Pons (tissue), 1 donor: ENCODE results near the gene NXPE2.

ENCODE experiments used
- DNase-seq: peaks from one replicate; pipeline ENCODE4 v3.0.0-alpha.2; 2016; ENCODE audit warnings: low spot score

NXPE2 gene

GRCh38 chr11:114745150-114745671 lies 66.9 kb downstream of the NXPE2 start:
- DNase-seq = peak; percentile 2

GRCh38 chr11:114746013-114746412 lies 67.7 kb downstream of the NXPE2 start:
- no peak for DNase-seq
